GM18498 (cell line): ENCODE results near the gene CEP78.
"Not testable (repeated sequence)": the region's sequence is repeated elsewhere in the genome, so short reads cannot be mapped to it uniquely, and the experiment has no call there.

Experiments
- ATAC-seq: cut with Tn5 transposase; IDR thresholded peaks from one replicate; pipeline ENCODE4 v1.9.1; 2021; ENCODE audit warnings: mild to moderate bottlenecking, moderate library complexity; ENCODE audit not compliant: unreplicated experiment

Gene CEP78, protein sequence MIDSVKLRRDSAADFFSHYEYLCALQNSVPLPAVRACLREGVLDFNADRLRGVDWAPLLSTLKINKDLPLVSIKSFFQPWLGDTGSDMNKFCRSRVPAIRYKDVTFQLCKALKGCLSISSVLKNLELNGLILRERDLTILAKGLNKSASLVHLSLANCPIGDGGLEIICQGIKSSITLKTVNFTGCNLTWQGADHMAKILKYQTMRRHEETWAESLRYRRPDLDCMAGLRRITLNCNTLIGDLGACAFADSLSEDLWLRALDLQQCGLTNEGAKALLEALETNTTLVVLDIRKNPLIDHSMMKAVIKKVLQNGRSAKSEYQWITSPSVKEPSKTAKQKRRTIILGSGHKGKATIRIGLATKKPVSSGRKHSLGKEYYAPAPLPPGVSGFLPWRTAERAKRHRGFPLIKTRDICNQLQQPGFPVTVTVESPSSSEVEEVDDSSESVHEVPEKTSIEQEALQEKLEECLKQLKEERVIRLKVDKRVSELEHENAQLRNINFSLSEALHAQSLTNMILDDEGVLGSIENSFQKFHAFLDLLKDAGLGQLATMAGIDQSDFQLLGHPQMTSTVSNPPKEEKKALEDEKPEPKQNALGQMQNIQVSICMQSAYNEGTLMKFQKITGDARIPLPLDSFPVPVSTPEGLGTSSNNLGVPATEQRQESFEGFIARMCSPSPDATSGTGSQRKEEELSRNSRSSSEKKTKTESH

DNA sequence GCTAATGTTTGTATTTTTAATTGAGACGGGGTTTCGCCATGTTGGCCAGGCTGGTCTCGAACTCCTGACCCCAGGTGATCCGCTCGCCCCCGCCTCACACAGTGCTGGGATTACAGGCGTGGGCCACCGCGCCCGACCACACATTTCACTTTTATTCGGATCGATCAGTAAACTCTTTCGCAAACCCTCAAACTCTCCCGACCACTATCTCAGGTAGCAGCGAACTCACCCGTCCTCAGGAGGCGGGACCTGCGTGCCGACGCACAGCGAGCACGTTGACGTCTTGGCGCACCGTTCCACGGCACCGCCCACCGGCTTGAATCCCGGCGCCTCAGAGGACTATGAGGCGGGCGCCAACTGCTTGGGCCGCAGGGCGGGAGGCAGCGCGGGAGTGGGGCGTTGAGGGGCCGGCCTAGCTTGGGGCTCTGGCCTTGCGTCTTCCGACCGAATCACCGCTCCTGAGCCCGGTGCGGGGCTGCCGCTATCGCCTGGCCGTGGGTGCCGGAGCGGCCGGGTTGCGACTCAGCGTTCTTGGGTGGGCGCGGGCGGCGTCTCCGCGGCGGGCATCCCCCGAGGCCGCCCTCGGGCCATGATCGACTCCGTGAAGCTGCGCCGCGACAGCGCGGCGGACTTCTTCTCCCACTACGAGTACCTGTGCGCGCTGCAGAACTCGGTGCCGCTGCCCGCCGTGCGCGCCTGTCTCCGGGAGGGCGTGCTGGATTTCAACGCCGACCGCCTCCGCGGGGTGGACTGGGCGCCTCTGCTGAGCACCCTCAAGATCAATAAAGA is at the start of gene CEP78:
Gene CEP78, plus strand, starts transcription at position 314 of the 789 bp plus-strand sequence. Its CDS starts 276 bp downstream, at position 590.
- ATAC-seq = peak; percentile 99

DNA sequence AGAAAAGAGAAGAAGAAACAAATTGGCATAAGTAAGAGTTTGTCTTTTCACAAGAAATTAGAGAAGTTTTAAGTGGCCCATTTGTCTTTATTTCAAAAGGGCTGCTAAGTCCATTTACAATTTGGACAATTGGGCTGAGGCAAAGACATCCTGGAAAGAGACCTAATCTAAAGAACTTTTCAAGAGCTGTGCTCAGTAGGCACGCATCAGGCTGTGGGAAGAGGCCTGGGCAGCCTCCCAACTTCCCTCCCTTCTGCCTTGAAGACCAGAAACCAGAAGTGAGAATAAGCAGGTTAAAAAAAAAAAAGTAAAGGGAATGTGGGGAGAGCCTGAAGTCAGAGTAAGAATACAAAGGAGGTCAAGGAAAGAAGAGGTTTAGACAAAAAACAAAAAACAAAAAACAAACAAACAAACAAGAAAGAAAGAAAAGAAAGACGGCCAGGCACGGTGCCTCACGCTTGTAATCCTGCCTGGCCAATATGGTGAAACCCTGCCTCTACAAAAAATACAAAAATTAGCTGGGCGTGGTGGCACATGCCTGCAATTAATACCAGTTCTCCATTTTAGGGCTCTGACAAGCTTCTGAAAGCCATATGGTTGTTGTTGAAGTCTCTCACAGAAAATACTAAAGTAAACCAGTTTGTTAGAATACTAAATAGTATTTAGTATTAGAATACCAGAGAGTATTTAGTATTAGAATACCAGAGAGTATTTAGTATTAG is 48.0 kb upstream of the CEP78 start:
- no peak for ATAC-seq

DNA sequence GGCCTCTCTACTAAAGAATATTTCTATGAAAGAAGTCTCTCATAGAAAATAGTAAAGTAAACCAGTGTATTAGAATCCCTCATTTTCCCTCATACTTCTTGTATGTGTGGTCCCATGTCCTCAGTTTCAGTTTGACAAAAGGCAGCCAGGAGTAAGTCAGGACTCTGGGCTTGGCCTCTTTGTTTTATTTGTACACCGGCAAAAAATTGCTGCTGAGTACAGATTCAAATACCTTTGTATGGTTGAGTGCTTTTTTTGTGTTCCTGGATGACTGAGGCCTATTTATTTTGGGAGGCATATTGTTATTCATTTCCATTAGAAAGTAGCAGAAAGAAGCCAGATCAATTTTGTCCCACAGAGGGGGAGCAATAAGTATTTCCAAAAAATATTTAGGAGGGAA is 47.3 kb upstream of the CEP78 start:
- ATAC-seq = no peak

DNA sequence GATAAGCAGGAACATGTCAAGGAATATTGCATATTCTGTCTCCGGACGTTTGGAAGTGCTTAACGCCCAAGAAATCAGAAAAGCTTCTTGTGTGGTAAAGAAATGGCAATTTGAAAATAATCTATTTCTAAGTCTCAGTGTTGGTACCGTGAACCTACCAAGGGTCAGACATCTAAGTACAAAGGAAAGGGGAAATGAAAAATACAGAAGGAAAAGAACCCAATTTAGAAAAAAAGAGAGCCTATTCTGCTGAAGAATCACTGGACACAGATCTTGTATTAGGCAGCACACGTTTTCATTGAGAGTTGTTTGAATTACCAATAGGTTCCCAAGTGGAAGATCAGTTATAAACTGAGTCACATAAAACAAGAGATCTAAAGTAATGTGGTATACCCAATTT is 46.9 kb upstream of the CEP78 start:
- ATAC-seq = no peak

DNA sequence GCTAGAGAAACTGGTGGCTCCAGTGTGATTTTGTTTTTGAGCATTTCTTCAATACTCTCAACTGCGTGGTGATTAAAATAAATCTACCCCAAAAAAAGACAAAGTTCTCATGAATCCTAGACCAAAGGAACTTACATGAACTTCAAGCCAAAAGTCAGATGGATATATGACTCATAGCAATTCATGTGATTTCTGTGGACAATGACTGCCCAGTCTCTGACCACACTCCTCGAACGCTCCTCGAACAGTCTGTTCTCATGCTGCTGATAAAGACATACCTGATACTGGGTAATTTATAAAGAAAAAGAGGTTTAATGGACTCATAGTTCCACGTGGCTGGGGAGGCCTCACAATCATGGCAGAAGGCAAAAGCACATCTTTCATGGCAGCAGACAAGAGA is 46.4 kb upstream of the CEP78 start:
- no peak for ATAC-seq

DNA sequence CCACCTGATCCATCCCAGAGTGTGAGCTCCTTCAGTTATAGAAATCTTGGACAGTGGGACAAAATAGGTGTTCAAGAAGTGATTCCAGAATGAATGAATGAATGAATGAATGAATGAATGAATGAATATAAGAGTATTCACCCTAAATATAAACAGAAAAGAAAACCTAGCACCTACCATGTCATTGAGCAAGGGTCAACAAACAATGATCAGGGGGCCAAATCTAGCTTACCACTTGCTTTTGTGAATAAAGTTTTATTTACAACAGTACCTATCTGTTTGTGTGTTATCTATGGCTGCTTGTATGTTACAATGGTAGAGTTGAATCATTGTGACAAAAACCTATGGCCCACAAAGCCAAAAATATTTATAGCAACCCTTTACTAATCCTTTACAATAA is 43.9 kb upstream of the CEP78 start:
- no peak for ATAC-seq

- ATAC-seq = peak; percentile 54
Observed at GRCh38 chr9:78196258-78196657, 39.6 kb upstream of the CEP78 start.

DNA sequence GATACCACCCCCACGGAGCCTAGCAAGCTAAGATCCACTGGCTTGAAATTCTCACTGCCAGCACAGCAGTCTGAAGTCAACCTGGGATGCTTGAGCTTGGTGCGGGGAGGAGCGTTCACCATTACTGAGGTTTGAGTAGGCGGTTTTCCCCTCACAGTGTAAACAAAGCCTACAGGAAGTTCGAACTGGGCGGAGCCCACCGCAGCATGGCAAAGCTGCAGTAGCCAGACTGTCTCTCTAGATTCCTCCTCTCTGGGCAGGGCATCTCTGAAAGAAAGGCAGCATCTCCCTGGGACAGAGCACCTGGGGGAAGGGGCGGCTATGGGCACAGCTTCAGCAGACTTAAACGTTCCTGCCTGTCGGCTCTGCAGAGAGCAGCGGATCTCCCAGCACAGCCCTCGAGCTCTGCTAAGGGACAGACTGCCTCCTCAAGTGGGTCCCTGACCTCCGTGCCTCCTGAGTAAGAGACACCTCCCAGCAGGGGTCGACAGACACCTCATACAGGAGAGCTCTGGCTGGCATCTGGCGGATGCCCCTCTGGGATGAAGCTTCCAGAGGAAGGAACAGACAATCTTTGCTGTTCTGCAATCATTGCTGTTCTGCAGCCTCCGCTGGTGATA is 34.6 kb upstream of the CEP78 start:
- ATAC-seq = peak; percentile 87

DNA sequence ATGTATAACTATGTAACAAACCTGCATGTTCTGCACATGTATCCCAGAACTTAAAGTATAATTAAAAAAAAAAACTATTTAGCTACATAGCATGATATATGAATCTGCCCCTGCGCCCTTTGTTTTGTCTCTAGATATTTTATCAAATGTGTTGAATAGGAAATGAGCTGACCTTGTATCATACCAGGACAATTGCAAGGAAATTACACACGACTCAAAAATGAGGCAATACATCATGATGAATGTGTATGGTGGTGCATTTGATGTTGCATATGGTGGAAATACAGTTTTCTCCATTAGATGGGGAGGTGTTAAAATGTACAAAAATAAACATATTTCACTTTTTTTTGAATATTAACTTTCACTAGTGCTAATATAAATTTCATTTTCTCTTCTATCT is 28.6 kb upstream of the CEP78 start:
- no peak for ATAC-seq

- no peak for ATAC-seq
Observed at GRCh38 chr9:78207901-78208300, 28.0 kb upstream of the CEP78 start.

GRCh38 chr9:78209127-78209526 is 26.7 kb upstream of the CEP78 start:
- ATAC-seq = no peak

DNA sequence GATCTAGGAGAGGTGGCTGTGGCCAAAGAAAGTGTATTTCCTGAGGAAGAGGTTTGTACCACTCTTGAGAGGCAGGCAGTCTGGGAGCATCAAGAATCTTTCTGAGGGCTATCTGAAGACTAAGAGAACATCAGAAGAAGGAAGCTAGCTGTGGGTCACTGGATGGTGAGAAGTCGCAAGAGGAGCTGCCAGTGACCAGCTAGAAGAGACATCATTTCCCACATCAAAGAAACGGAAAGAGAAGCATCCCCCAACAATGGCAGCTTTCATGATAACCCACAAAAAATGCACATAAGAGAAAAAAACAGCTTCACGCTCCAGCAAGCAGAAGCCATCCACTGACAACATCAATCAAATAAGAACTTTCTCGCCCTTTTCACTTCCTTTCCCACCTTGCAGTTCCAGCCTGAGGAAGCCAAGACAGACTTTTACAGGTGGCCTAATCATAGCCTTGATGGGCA is 25.0 kb upstream of the CEP78 start:
- ATAC-seq = peak; percentile 74

DNA sequence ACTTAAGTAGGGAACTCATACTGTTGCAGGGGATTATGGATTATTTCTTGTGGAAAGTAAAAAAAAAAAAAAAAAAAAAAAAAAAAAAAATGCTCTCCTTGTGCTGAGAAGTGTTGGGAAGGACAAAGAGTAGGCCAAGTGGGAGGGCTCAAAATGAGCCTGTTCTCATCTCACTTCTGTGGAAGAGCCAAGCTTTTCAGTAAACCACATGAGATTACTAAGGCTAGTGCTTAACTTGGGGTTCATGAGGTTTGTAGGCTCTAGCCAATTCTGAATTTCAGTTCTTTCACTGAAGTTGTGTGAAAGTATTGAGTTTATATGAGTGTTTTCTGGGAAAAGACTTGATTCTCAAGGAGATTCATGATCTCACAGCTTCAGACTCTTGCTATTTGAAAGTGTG is 23.0 kb upstream of the CEP78 start:
- ATAC-seq = no peak

DNA sequence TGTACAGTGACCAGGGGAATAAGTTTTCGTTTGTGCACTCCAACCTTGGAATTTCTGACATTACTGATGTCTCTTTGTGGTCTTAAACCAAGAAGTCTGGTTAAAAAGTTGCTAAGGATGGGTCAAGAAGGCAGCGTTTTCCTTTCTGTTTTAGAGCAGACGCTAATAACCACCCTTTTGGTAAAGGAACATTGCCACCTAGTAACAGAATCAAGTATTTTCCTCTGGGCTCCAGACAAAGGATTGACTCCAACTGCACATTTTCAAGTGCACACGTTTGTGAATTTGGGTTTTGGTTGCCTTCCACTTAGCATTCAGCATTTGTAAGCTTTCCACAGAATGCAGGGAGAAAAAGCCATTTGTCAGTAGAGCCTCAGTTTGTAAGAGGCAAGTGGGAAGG is 22.2 kb upstream of the CEP78 start:
- peak; percentile 42 for ATAC-seq

GRCh38 chr9:78214492-78214891 is 21.4 kb upstream of the CEP78 start:
- no peak for ATAC-seq

- no peak for ATAC-seq
Observed at GRCh38 chr9:78215706-78216105, 20.2 kb upstream of the CEP78 start.

DNA sequence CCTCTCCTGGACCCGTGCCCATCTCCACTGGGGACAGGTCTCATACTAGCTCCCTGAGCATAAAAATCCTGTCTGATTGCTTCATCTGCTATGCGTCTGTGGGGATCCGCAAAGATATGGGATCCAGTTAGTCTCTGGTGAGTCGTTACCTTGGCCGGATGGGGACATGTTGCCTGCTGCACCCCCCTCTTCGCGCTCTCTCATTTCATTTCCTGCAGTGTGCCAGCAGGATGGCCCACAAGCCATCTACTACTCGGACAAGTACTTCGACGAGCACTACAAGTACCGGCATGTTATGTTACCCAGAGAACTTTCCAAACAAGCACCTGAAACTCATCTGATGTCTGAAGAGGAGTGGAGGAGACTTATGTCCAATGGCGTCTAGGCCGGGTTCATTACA is 17.0 kb upstream of the CEP78 start:
- no peak for ATAC-seq

GRCh38 chr9:78221425-78221824 is 14.4 kb upstream of the CEP78 start:
- ATAC-seq = no peak

DNA sequence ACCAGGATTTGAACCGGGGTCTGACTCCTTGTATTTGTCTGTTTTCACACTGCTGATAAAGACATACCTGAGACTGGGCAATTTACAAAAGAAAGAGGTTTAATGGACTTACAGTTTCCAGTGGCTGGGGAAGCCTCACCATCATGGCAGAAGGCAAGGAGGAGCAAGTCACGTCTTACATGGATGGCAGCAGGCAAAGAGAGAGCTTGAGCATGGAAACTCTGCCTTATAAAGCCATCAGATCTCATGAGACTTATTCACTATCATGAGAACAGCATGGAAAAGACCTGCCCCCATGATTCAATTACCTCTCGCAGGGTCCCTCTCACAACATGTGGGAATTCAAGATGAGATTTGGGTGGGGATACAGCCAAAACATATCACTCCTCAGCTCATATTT is 14.0 kb upstream of the CEP78 start:
- ATAC-seq = not testable (repeated sequence)

GRCh38 chr9:78230761-78231160 is 5.1 kb upstream of the CEP78 start:
- ATAC-seq = no peak
